NCI-H69 (cell line): Measurements from ENCODE around the gene HIRA.
"Not testable (repeated sequence)": the region's sequence is repeated elsewhere in the genome, so short reads cannot be mapped to it uniquely, and the experiment has no call there.

Experiments used
- DNase-seq: peaks from one replicate; lab custom pipeline; 2025; lab: John Stamatoyannopoulos, UW

HIRA gene

DNA sequence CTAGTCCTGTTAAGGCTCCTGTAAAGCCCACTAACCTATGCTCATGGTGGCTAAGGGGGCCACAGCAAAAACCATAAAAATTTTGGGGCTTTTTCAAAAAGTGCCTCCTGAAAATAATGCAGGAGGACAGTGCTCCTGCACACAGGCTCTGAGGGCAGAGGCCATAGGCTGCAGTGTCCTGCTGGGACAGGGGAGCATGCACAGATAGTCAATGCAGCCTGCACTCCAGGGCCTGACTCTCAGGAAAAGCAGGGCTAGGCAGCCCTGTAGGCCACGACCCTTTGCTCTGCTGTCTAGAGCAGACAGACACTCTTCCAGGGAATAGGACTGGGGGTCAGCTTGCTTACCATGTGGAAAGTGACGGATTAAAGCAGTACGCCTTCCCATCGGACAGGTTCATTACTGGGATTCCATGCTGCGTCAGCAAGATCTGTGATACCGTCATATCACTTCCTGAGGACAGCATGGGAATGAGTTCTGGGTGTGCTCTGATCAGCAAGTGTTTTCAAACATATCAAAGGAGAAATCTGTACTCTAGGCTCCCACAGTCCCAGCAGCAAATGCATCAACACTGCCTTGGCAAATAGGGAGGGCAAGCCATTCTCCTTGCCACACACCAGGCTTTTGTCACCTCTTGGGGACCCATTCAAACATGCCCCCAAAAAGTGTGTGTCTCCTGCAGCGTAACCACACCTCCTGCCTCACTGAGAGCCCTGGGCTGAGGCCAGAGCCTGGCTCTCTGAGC, 75.9 kb downstream of the HIRA start:
- DNase-seq: no peak

DNA sequence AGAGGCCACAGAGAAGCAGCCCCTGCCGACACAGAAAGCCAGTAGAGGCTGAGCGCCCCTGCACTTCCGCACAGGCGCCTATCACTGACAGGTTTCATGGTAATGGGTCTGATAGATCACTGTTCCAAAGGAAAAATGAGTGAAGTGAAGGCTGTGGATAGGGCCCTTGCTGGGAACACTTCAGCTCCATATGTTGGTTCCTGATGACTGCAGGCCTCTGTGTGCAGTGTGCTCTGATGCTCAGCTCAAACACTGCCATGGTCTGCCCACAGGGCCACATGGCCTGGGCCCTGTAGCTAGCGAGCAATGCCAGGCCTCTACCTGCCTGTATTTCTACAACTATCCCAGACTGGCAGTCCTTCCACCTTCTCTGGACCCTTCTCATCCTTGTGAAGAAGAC, 77.3 kb downstream of the HIRA start:
- no peak for DNase-seq

DNA sequence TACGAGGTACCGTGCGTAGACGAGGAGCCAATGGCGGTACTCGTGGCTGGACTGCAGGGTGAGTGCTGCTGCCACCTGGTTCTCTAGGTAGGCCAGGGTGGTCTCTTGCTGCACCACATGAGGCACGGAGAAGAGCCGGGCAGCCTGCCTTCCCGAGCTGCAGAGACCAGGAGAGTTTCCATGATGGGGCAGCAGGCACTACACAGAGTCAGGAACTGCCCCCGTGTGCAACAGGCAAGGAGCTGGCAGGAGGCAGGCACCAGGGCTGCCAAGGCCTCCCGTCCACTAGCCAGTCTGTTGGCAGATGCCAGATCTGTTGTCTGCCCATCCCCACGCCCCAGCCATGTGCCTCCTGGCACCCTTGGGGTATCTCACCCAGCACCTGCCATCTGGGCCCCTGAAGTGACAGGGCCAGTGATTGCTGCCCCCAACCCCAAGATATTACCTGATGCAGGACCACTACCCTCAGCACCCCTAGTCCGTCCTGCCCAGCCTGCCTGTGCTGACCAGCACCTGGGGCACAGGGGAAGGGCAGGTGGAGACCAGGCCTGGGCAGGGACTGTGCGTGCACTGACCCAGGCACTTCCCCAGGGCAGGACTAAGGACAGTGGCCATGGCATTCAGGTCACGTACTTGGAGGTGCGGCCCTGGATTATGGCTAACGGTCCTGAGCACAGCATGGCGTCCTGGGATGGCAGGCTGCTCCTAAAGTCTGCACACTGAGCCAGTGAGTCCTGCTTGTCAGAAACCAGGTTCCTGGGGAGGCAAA, 78.0 kb downstream of the HIRA start:
- no peak for DNase-seq

- no peak for DNase-seq
These were observed 78.8 kb downstream of the HIRA start for GRCh38 chr22:19352766-19353165.

DNA sequence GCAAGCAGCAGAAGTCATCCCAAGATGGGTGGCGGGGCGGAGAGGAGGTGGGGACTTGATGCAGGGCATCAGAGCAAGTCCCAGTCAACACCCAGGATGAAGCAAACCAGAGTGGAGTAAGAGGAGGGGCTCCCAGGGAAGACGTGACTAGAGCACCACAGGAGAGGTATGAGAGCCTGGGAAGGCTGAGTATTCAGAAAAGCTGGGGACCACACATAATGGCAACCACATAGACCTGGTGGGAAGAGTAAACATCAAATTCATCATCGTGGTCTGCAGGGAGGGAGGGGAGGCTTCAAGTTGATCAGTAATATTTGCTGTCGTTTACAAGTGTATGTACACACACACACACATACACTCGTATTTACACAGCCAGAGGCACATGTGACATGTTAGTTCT, 79.3 kb downstream of the HIRA start:
- no peak for DNase-seq

DNA sequence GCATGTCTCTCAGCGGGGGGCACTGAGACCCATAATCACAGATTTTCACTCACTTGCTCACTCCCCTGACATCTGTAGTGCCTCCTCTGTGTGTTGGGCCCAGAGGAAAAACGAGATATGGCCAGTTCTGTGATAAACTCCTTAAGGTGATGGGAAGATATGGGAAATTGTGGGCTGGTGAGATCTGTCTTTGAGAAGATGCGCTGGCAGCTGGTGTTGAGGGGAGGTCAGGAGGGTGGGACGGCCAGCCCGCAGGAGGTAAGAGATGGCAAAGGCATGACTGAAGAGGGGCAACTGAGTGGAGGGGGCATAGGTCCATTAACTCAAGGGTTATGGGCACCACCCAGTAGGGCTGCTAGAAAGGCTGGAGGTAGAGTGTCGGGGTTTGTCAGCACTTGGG, 79.9 kb downstream of the HIRA start:
- DNase-seq: no peak

DNA sequence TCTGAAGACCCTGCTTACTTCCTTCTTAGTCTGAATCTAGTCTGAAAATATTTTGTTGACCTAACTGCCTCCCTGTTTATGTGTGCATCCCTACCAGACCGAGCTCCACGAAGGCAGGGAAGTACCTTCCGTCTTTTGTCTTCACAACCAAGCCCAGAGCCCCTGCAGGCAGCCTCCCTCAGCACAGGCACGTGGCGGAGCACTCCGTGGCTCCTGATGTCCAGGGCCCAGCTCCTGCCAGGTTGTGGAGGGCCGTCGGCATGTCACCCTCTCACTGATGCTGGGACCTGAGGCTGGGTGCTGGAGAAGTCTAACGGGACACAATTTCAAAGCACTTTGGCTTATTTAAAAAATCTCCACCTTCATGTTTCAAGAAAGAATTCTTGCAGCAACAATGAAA, 80.6 kb downstream of the HIRA start:
- DNase-seq: no peak

DNA sequence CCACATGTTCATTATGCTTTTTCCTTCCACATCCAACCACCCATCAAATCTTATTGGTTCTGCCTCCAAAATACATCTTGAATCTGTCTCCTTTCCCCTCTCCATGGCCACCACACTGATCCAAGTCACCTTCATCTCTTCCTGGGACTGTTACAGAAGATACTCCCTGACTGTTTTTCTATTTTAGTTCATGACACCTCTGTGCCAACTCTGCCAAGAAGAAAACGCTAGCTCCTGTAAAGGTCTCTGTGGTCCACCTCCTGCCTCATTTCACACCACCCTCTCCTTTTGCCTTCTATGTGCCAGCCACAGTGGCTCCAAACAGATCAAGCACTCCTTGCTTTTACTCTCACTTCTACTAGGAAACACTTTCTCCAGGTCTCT, 81.1 kb downstream of the HIRA start:
- DNase-seq: no peak

DNA sequence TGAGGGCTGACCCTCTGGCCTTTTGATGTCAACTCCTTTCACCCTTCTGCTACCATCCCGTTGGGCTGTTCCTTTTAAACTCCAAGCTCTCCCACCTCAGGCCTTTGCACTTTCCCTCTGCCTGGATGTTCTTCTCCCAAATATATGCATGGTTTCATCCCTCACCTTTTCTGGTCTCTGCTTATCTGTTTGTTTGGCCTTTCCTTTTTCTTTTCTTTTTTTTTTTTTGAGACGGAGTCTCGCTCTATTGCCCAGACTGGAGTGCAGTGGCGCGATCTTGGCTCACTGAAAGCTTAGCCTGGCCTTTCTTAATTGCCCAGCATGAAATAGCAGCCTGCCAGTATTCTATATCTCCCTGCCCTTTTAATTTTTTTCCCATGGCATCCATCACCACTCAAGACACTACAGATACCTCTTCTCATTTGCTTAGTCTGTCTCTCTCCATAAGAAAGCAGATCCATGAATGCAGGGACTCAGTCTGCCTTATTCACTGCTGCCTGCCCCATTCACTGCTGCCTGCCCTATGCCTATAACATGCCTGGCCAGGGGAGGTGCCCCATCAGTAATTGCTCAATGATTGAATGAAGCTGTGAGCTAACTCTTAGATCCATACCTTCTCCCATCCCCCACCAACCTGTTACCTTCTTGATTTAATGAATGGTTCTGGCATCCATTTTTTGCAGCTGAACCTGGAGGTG, 81.6 kb downstream of the HIRA start:
- DNase-seq: no peak

DNA sequence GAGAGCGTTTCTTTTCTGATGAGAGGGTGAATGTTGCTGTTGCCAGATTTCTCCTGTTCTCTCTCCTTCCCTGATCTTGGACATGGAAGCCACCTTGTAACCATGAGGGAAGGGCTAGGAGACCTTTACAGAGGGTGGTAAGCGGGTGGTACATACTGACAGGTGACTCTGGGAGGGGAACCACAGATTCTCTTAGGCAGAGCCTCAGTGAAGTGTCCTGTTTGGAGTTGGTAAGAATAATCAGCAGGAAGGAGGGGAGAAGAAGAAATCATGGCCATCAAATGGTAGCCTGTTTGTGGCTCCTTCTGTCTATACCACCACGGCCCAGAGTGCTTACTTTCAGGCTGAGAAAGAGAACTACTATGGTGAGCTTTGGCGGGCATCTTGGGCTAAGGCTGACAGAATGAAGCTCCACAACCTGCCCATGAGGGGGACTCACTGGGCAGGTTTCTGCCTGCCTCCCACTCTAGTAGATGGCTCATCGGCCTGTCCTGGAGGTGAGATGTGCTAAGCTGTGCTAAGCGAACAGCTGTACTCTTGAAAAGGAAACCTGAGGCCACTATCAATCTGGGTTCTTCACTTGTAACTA, 84.8 kb downstream of the HIRA start:
- no peak for DNase-seq

GRCh38 chr22:19344420-19344819, 87.1 kb downstream of the HIRA start:
- no peak for DNase-seq

DNA sequence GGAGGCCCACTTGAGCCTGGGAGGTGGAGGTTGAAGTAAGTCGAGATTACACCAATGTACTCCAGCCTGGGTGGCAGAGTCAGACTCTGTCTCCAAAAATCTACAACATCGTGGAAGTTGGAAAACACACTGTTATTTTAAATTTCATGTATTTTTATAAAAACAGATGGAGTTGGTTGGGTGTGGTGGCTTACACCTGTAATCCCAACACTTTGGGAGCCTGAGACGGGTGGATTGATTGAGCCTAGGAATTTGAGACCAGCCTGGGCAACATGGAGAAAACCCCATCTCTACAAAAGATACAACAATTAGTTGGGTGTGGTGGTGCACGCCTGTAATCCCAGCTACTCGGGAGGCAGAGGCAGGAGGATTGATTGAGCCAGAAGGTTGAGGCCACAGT, 88.1 kb downstream of the HIRA start:
- DNase-seq: no peak

GRCh38 chr22:19341500-19341899, 90.0 kb downstream of the HIRA start:
- DNase-seq: no peak

GRCh38 chr22:19337137-19337536, 94.4 kb downstream of the HIRA start:
- no peak for DNase-seq

DNA sequence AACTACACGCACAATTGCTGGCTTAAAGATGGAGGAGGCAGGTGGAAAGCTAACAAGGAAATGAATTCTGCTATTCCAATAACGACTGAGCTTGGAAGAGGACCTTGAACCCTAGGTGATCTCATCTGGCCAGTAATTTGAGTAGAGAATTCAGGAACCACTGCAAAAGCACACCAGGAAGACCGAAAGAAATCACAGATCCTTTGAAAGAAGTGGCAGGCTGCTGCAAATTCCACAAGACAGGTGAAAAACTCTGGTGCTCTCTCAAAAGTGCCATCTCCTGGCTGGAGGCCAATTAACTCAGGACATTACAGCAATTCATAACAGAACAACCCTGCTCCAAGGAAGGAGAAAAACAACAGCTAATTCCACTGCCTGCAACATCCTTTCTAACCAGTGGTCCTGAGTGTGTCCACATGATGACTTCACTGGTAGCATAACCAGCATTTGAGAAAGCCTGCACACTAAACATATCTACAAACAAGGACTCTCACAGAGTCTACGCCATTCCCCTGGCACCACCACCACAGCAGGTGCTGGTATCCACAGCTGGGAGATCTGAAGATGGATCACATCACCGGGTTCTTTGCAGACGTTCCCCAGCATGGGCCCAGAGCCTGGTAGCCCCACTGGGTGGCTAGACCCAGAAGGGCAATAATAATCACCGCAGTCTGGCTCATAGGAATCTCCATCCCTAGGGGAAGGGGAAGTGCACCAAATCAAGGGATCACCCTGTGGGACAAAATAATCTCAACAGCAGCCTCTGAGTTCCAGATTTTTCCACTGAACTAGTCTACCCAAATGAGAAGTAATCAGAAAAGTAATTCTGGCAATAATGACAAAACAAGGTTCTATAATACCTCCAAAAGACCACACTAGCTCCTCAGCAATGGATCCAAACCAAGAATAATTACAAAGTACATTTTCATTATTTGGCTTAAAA, 95.1 kb downstream of the HIRA start:
- DNase-seq: no peak

DNA sequence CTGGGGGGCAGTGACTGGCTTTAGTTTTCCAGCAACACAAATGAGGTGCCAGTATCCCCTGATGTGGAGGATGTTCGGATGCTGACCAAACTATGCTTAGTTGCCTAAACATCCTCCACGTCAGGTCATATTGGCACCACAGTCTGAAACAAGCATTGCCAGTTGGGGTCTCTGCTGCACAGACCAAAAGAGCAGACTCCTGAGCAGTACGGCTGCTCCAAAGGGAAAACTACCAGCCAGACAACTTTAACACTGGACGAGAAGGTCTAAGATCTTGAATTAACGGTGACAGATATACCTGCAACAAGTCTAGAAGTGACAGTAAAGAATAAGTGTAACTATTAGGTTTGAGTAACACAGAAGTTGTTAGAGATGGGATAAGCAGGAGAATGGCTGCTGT, 99.6 kb downstream of the HIRA start:
- DNase-seq: no peak

DNA sequence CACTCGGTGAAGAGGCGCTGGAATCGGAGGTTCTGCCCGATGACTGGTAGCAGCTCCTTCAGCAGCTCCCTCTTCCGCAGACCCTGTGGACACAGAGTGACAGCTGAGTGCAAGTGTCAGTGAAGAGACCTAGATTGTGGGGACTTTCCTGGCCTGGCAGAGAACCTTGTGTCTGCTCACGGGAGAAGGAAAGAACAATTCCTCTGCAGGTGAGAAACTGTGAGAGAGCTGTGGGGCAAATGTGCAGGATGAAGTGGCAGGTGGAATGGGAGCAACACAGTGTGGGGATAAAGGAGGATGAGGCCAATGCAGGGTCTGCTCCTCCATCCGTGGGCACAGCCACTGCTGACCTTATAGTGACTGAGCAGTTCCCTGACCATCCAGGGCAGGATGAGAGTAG, 100.1 kb downstream of the HIRA start:
- no peak for DNase-seq

DNA sequence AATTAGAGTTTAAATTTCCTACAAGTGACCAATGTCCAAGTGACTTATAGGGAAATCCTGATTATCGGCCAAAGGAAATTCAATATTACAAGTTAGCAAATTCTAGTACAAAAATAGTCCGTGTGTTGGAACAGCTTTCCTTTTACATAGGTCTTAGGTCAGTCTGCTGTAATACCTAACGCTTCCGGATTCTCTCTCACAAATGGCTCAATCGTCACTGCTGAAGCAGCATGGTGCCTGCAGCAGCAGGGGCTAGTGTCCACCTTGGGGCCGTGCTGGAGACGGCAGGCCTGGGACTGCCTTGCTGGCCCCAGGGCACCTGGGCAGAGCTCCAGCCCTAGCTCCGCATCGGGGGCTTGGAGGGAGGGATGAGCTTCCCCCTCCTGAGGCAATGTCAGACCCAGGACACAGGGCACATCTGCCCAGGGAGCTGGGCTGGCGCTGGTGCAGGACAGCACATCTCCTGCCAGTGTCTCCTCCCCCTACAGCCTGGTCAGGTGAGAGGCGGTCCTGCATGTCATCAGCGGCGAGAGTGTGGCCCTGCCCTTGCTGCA, 100.6 kb downstream of the HIRA start:
- no peak for DNase-seq

DNA sequence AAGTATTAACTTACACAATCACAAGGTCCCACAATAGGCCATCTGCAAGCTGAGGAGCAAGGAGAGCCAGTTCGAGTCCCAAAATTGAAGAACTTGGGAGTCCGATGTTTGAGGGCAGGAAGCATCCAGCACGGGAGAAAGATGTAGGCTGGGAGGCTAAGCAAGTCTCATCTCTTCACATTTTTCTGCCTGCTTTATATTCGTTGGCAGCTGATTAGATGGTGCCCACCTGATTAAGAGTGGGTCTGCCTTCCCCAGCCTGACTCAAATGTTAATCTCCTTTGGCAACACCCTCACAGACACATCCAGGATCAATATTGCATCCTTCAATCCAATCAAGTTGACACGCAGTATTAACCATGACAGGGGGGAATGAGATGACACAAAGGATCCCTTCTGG, 101.3 kb downstream of the HIRA start:
- not testable (repeated sequence) for DNase-seq

DNA sequence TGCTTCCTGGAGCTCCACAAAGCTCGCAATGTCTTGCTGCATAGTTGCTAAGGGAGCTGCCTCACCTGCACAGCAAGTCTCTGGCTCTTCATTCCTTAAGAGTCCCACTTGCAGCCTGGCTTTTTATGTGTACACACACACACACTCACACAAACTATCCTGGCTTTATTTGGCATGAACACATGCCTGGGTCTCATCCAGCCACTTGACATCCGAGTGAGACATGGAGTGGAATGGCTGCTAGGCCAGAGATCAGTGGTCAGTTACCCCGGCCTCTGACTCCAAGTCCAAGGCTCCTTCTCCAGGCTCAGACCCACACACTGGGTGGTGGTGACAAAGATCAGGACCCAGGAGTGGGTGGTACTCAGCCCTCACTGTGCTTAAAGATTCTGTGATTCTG, 102.1 kb downstream of the HIRA start:
- no peak for DNase-seq

- no peak for DNase-seq
These were observed 106.1 kb downstream of the HIRA start for GRCh38 chr22:19325296-19325948.
